Liver (tissue), 9 donors: Measurements from ENCODE around the gene DIRAS2. TPM values are rescaled to one million over a fixed set of nuclear protein-coding genes. Genes with fewer than 3 reads are reported as not detected.

ENCODE experiments used
- DNase-seq: peaks from one replicate; pipeline ENCODE4 v3.0.0-alpha.2; 2017; ENCODE audit warnings: low spot score
- H3K27ac ChIP-seq, 2 donors: one replicate each; pipeline ENCODE4 v1.7.0; 2013; ENCODE audit warnings: inconsistent platforms in 2 of 2, low read length in 2 of 2, control low read depth in 1 of 2, low read depth in 1 of 2, mild to moderate bottlenecking in 1 of 2
- H3K27me3 ChIP-seq, 4 donors: one replicate each; pipeline versions ENCODE4 v1.6.1 to v1.7.0; 2013; ENCODE audit warnings: low read length in 3 of 4, inconsistent platforms in 1 of 4, mild to moderate bottlenecking in 1 of 4, moderate library complexity in 1 of 4; ENCODE audit not compliant: control insufficient read depth in 4 of 4, insufficient read depth in 4 of 4
- H3K36me3 ChIP-seq, 4 donors: one replicate each; pipeline versions ENCODE4 v1.6.1 to v1.7.0; 2013; ENCODE audit warnings: low read length in 3 of 4, mild to moderate bottlenecking in 3 of 4, low read depth in 1 of 4, moderate library complexity in 1 of 4; ENCODE audit not compliant: control insufficient read depth in 4 of 4, insufficient read depth in 3 of 4
- H3K4me1 ChIP-seq, 4 donors: one replicate each; pipeline versions ENCODE4 v1.6.1 to v1.7.0; 2013; ENCODE audit warnings: low read length in 3 of 4, mild to moderate bottlenecking in 3 of 4, moderate library complexity in 1 of 4; ENCODE audit not compliant: control insufficient read depth in 4 of 4, insufficient read depth in 4 of 4
- H3K4me3 ChIP-seq, 3 donors: one replicate each; pipeline versions ENCODE4 v1.6.1 to v1.7.0; 2013; ENCODE audit warnings: low read length in 3 of 3, control low read depth in 1 of 3, low read depth in 1 of 3, mild to moderate bottlenecking in 1 of 3
- H3K9ac ChIP-seq, 2 donors: one replicate each; pipeline ENCODE4 v1.7.0; 2013; ENCODE audit warnings: low read length in 2 of 2, mild to moderate bottlenecking in 2 of 2, moderate library complexity in 2 of 2, control low read depth in 1 of 2, low read depth in 1 of 2
- H3K9me3 ChIP-seq, 4 donors: one replicate each; pipeline versions ENCODE4 v1.6.1 to v1.7.0; 2013; ENCODE audit warnings: low read length in 3 of 4; ENCODE audit not compliant: control insufficient read depth in 4 of 4
- EGR1 ChIP-seq, 2 donors: IDR thresholded peaks; 2 replicates each; pipeline ENCODE4 v1.6.1; 2016 to 2018; ENCODE audit warnings: antibody characterized with exemption in 2 of 2, low read depth in 2 of 2
- FOXA1 ChIP-seq: IDR thresholded peaks from 2 replicates; pipeline ENCODE4 v1.6.1; 2016; ENCODE audit warnings: antibody characterized with exemption
- FOXA2 ChIP-seq: IDR thresholded peaks from 2 replicates; pipeline ENCODE4 v1.6.1; 2016; ENCODE audit warnings: antibody characterized with exemption
- HNF4A ChIP-seq, 2 donors: conservative IDR thresholded peaks; 2 replicates each; pipeline ENCODE4 v1.6.1; 2016; ENCODE audit warnings: antibody characterized with exemption in 2 of 2, mild to moderate bottlenecking in 2 of 2
- HNF4G ChIP-seq: IDR thresholded peaks from 2 replicates; pipeline ENCODE4 v1.6.1; 2016; ENCODE audit warnings: antibody characterized with exemption
- JUND ChIP-seq, 2 donors: IDR thresholded peaks; 2 replicates each; pipeline ENCODE4 v1.6.1; 2016; ENCODE audit warnings: antibody characterized with exemption in 2 of 2
- NR2F2 ChIP-seq: IDR thresholded peaks from 2 replicates; pipeline ENCODE4 v1.6.1; 2016; ENCODE audit warnings: antibody characterized with exemption
- RAD21 ChIP-seq, 2 donors: IDR thresholded peaks; 2 replicates each; pipeline ENCODE4 v1.6.1; 2016; ENCODE audit warnings: antibody characterized with exemption in 2 of 2, mild to moderate bottlenecking in 2 of 2
- REST ChIP-seq: IDR thresholded peaks from 2 replicates; pipeline ENCODE4 v1.6.1; 2016; ENCODE audit warnings: antibody characterized with exemption, mild to moderate bottlenecking
- RXRA ChIP-seq, 2 donors: IDR thresholded peaks; 2 replicates each; pipeline ENCODE4 v1.6.1; 2017 to 2018; ENCODE audit warnings: antibody characterized with exemption in 2 of 2, mild to moderate bottlenecking in 1 of 2
- SP1 ChIP-seq: IDR thresholded peaks from 2 replicates; pipeline ENCODE4 v1.6.1; 2018; ENCODE audit warnings: antibody characterized with exemption, mild to moderate bottlenecking
- YY1 ChIP-seq: IDR thresholded peaks from 2 replicates; pipeline ENCODE4 v1.6.1; 2016; ENCODE audit warnings: antibody characterized with exemption, mild to moderate bottlenecking
- ZBTB33 ChIP-seq: IDR thresholded peaks from 2 replicates; pipeline ENCODE4 v1.6.1; 2016; ENCODE audit warnings: antibody characterized with exemption
- WGBS: extraction: QIAGEN DNeasy Blood & Tissue Kit; methylation state at CpG from one replicate; pipeline ENCODE4 v1.1.7; 2013; 5-methylcytosine and 5-hydroxymethylcytosine counted together
- polyA plus RNA-seq, 2 donors: library from polyadenylated mRNA; stranded (reverse) in 1 of 2; unstranded in 1 of 2; fragments of 200-250 nt in 1 of 2; fragments of >200 nt in 1 of 2; fragmentation: Nextera tagmentation in 1 of 2; extraction: Ambion mirVana in 1 of 2; gene quantifications; one replicate each; pipeline versions ENCODE4 v1.2.1 to v1.2.3, GENCODE V29; 2013 to 2015
- total RNA-seq, 2 donors: library from RNA; depleted of rRNA; stranded (reverse); fragments of >200 nt; gene quantifications; one replicate each; pipeline ENCODE4 v1.2.3, GENCODE V29; 2014
- TF ChIP-seq, protein P1 (sequence below): fragments of 150-350 bp; IDR thresholded peaks from 2 replicates; pipeline ENCODE4 v1.5.1; 2017; ENCODE audit warnings: improper control_type of control experiment, low read depth, low read length; ENCODE audit not compliant: missing input control
- donor health status: healthy.
- donor health status: healthy.
- donor health status: healthy.
- donor health status: healthy.
- donor health status: healthy.

DIRAS2 gene
- total and polyA plus RNA-seq, 4 donors: 0.14 to 0.53 (median 0.25) TPM; not detected in 1

GRCh38 chr9:90611568-90611967 lies 31.1 kb downstream of the DIRAS2 start:
- DNase-seq: no peak
- peak overlapping the region in 1 of 2 donors; percentile 2 for H3K27ac ChIP-seq
- no peaks in the 10 kb centered on the region for H3K27me3 ChIP-seq
- WGBS: 31% methylated on average over 3 of the region's 3 CpGs
- H3K4me1 ChIP-seq: peaks cover 5 to 23% (median 9%) of the 10 kb centered on the region in 4 donors
- H3K4me3 ChIP-seq: no peak overlapping the region
- no peaks in the 10 kb centered on the region for H3K36me3 ChIP-seq
- no peaks in the 10 kb centered on the region for H3K9me3 ChIP-seq
- TF ChIP-seq NR2F2: no peak
- TF ChIP-seq HNF4G: no peak
- TF ChIP-seq EGR1 (IDR thresholded peaks at IDR 0.05; ENCODE audit: low read depth in 2 of 2): peak in 1 of 2 donors; percentile 17
- TF ChIP-seq RXRA (IDR thresholded peaks at IDR 0.05): peak in 1 of 2 donors; percentile 69
- no peak for TF ChIP-seq SP1
- no peak for TF ChIP-seq FOXA1
- TF ChIP-seq ZBTB33: no peak
- no peak for TF ChIP-seq RAD21 (IDR thresholded peaks at IDR 0.05)
- TF ChIP-seq HNF4A (conservative IDR thresholded peaks at IDR 0.05): peak in 1 of 2 donors; percentile 52
- TF ChIP-seq FOXA2: no peak
- no peak for TF ChIP-seq JUND (IDR thresholded peaks at IDR 0.05)
- H3K9ac ChIP-seq: no peak overlapping the region

GRCh38 chr9:90611121-90611520 lies 31.5 kb downstream of the DIRAS2 start:
- no peaks in the 10 kb centered on the region for H3K27me3 ChIP-seq
- 94% methylated on average over 7 of the region's 7 CpGs for WGBS

More at GRCh38 chr9:90611121-90611520, 31.5 kb downstream of the DIRAS2 start:
- H3K4me1 ChIP-seq: peaks cover 5 to 23% (median 9%) of the 10 kb centered on the region in 4 donors
- TF ChIP-seq HNF4G: no peak
- TF ChIP-seq NR2F2: no peak
- no peak for TF ChIP-seq FOXA2
- TF ChIP-seq REST: no peak
- TF ChIP-seq JUND (IDR thresholded peaks at IDR 0.05): no peak
- TF ChIP-seq, protein P1, sequence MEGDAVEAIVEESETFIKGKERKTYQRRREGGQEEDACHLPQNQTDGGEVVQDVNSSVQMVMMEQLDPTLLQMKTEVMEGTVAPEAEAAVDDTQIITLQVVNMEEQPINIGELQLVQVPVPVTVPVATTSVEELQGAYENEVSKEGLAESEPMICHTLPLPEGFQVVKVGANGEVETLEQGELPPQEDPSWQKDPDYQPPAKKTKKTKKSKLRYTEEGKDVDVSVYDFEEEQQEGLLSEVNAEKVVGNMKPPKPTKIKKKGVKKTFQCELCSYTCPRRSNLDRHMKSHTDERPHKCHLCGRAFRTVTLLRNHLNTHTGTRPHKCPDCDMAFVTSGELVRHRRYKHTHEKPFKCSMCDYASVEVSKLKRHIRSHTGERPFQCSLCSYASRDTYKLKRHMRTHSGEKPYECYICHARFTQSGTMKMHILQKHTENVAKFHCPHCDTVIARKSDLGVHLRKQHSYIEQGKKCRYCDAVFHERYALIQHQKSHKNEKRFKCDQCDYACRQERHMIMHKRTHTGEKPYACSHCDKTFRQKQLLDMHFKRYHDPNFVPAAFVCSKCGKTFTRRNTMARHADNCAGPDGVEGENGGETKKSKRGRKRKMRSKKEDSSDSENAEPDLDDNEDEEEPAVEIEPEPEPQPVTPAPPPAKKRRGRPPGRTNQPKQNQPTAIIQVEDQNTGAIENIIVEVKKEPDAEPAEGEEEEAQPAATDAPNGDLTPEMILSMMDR: no peak
- no peak for TF ChIP-seq ZBTB33
- no peak for TF ChIP-seq EGR1 (IDR thresholded peaks at IDR 0.05; ENCODE audit: low read depth in 2 of 2)
- no peak for TF ChIP-seq YY1
- no peak for TF ChIP-seq HNF4A (conservative IDR thresholded peaks at IDR 0.05)
- H3K27ac ChIP-seq: peak overlapping the region in 1 of 2 donors; percentile 2
- no peaks in the 10 kb centered on the region for H3K36me3 ChIP-seq
- H3K9ac ChIP-seq: no peak overlapping the region
- no peaks in the 10 kb centered on the region for H3K9me3 ChIP-seq
- H3K4me3 ChIP-seq: no peak overlapping the region
- DNase-seq: no peak
